GM18526 (cell line): ENCODE data around the gene ENDOU.

Source experiments
- POLR2A ChIP-seq: IDR thresholded peaks from 3 replicates; pipeline ENCODE4 v1.6.1; 2011; ENCODE audit not compliant: insufficient read length; ENCODE audit errors: extremely low read depth

Gene ENDOU

DNA sequence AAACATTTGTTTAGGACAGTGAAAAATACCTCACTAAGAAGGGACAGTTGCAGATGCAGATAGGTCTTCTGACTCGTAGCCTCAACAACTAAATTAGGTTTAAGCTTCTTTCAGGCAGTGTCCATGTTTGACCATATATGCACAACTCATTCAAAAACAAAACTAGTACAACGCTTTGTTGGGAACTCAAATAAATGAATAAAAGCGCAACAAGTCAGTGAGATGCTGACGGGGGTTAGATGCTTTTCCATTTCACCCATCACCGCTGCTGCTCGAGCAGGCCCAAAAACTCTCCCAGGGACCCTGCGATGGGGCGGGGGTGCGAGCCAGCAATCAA is 20.1 kb downstream of the ENDOU start:
- TF ChIP-seq POLR2A: no peak

- TF ChIP-seq POLR2A: no peak
Measured at GRCh38 chr12:47704719-47705118, 20.6 kb downstream of the ENDOU start.

DNA sequence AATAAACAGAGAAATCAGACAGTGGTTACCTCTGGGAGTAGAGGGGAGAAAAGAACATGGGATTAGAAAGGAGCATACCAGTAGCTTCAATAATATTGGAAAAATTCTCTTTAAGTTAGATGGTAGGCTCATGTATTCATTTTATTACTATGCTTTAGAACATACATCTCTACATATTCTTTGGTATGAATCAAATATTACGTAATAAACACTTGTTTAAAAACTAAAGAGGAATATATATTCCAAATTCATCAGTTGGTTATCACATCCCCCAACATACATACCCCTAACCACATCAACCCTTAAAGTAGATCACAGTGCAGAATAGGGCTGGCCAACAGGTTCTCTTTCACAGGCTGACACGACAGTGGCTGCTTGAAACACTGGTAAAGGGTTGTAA is 25.0 kb downstream of the ENDOU start:
- no peak for TF ChIP-seq POLR2A

DNA sequence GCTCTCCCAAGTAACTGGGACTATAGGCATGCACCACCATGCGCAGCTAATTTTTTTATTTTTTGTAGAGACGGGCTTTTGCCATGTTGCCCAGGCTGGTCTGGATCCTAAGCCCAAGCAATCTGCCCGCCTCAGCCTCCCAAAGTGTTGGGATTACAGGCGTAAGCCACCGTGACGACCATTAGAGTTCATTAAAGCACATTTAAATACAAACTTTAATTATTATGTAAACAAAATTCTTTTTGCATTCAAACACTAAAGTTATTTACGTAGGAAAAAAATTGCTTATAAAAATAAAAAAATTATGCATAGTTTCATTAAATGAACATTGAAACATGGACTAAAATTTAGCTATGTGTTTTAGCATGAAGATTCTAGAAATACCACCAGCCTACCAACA is 26.7 kb downstream of the ENDOU start:
- no peak for TF ChIP-seq POLR2A

- no peak for TF ChIP-seq POLR2A
Measured at GRCh38 chr12:47698055-47698454, 27.2 kb downstream of the ENDOU start.

- TF ChIP-seq POLR2A: no peak
Measured at GRCh38 chr12:47689215-47689614, 36.1 kb downstream of the ENDOU start.

DNA sequence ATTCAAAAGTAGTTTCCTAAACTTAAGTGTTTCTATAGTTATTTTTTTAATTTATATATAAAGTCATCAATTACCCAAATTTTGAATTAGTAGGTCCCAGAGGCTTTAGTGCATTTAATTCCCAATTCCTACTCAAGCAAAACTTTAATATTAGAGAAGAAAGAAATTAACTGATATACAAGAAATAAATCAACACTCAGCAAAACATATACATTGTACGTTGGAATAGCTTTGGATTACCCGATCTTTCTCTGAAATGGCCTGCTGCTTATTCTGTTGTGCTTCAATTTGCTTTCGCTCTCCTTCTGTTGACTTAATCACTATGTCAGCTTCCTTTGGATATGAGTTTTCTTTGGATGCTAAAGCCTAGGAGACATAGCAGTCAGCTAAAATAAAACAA is 37.7 kb downstream of the ENDOU start:
- no peak for TF ChIP-seq POLR2A

DNA sequence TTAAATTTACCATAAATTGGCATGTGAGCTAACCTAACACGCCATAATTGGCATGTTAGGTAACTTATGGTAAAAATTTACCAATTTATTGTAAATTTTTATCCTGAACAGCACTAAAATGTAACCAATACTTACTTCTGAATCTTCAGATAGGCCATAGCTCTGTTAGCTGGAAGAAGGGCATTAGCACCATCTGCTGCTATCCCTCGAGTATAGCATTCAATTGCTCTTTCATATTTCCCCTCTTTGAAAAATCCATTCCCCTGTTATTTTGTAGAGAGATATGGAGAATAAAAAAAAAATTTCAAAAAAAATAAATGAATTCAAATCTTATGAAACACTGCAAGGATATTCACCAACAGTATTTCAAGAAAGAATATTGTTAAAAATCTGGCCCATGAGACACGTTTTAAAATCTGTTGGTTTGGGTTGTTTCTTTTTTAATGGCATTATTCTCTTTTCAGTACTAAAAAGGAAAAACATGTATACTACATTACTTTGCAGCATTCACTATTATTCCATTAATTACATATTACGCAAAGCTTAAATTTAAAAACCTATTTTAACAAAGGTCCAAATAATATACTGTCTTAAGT is 38.5 kb downstream of the ENDOU start:
- no peak for TF ChIP-seq POLR2A

- no peak for TF ChIP-seq POLR2A
Measured at GRCh38 chr12:47679785-47680184, 45.5 kb downstream of the ENDOU start.

GRCh38 chr12:47672068-47672467 is 53.2 kb downstream of the ENDOU start:
- TF ChIP-seq POLR2A: no peak
